Measurements from ENCODE around the gene CHAD. TPM values are rescaled to one million over a fixed set of nuclear protein-coding genes. Genes with fewer than 3 reads are reported as not detected.

Gene CHAD
- total and polyA plus RNA-seq, 2 of the 13 experiments (the other 11 are each of a cell fraction or from before 2014, with no cell fraction given): 1.4 TPM; not detected in 1

DNA sequence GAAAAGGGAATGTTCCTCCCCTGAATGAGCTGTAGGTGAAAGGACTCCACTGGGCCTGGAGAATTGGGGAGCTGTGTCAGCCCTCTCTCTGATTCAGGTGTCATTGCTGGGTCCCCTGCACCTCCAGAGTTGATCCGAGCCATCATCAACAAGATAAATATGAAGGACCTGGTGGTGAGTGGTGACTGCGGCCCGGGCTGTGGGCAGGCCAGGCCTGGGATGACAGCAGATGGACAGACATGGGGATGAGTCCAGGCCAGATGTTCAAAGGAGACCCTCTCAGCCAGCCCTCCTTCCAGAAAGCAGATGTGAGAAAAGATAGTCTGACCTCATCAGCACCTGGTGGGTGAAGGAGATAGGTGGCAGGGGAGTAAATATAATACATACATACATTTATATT, 4.6 kb downstream of the CHAD start:
- Histone ChIP-seq H3K4me1 (ENCODE audit: insufficient read depth, low read length) (peaks cover 7% of the 10 kb centered on the region), H3K27ac (ENCODE audit: extremely low read length, insufficient read depth, low read length) (no peak overlapping the region), H3K79me2 (ENCODE audit: insufficient read depth, low read length) (no peaks in the 10 kb centered on the region), H3K4me2 (ENCODE audit: low read depth, low read length) (no peak overlapping the region), H2AFZ (ENCODE audit: low read length) (no peak overlapping the region), H3K36me3 (replicated peaks in 1 of 2; ENCODE audit: control insufficient read depth in 1 of 2, insufficient read depth in 2 of 2, low read length in 2 of 2) (peaks cover 7 to 18% of the 10 kb centered on the region in 2 experiments; a peak in 4 of 5 replicates), H3K9ac (ENCODE audit: insufficient read depth, low read depth, low read length) (no peak overlapping the region), H3K4me3 (replicated peaks in 1 of 3; ENCODE audit: insufficient read depth in 1 of 3, low read depth in 2 of 3, low read length in 3 of 3) (no peak overlapping the region), H3K9me3 (ENCODE audit: low read length) (no peaks in the 10 kb centered on the region), H3K27me3 (ENCODE audit: control insufficient read depth in 1 of 2, insufficient read depth in 2 of 2, low read length in 2 of 2) (no peaks in the 10 kb centered on the region), H4K20me1 (ENCODE audit: insufficient read depth, low read length) (no peaks in the 10 kb centered on the region; the same call in 1 of the 2 replicates)
- no peak for FAIRE-seq
- no TSS peak for BruUV-seq (replicated peaks)
- ChIA-PET CTCF (ENCODE audit: low intra/inter-chr PET ratio, low total read pairs) (no interaction called here), POLR2A (no interaction called here)
- intact Hi-C loops (cut with micrococcal nuclease; ENCODE audit: unreplicated experiment) (no loop called here), in situ Hi-C loops (cut with HindIII; ENCODE audit: extremely low pct_ligation_motif_present, low pct_unique_long_range_greater_than_20kb) (no loop called here)
- TF ChIP-seq, protein P1, sequence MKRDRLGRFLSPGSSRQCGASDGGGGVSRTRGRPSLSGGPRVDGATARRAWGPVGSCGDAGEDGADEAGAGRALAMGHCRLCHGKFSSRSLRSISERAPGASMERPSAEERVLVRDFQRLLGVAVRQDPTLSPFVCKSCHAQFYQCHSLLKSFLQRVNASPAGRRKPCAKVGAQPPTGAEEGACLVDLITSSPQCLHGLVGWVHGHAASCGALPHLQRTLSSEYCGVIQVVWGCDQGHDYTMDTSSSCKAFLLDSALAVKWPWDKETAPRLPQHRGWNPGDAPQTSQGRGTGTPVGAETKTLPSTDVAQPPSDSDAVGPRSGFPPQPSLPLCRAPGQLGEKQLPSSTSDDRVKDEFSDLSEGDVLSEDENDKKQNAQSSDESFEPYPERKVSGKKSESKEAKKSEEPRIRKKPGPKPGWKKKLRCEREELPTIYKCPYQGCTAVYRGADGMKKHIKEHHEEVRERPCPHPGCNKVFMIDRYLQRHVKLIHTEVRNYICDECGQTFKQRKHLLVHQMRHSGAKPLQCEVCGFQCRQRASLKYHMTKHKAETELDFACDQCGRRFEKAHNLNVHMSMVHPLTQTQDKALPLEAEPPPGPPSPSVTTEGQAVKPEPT (CRISPR knock-in tag; IDR thresholded peaks at IDR 0.05; ENCODE audit: low read depth): no peak
- no peak for TF ChIP-seq NONO (IDR thresholded peaks at IDR 0.05)
- TF ChIP-seq NONO (CRISPR knock-in tag; conservative IDR thresholded peaks at IDR 0.05): no peak
- no peak for TF ChIP-seq ZNF746 (CRISPR knock-in tag; IDR thresholded peaks at IDR 0.05)
- TF ChIP-seq, protein P2, sequence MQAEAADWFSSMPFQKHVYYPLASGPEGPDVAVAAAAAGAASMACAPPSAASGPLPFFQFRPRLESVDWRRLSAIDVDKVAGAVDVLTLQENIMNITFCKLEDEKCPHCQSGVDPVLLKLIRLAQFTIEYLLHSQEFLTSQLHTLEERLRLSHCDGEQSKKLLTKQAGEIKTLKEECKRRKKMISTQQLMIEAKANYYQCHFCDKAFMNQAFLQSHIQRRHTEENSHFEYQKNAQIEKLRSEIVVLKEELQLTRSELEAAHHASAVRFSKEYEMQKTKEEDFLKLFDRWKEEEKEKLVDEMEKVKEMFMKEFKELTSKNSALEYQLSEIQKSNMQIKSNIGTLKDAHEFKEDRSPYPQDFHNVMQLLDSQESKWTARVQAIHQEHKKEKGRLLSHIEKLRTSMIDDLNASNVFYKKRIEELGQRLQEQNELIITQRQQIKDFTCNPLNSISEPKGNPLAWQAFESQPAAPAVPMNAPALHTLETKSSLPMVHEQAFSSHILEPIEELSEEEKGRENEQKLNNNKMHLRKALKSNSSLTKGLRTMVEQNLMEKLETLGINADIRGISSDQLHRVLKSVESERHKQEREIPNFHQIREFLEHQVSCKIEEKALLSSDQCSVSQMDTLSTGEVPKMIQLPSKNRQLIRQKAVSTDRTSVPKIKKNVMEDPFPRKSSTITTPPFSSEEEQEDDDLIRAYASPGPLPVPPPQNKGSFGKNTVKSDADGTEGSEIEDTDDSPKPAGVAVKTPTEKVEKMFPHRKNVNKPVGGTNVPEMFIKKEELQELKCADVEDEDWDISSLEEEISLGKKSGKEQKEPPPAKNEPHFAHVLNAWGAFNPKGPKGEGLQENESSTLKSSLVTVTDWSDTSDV (CRISPR knock-in tag; IDR thresholded peaks at IDR 0.05): no peak
- TF ChIP-seq RXRB (CRISPR knock-in tag; IDR thresholded peaks at IDR 0.05; ENCODE audit: borderline replicate concordance): no peak
- TF ChIP-seq ETV5 (CRISPR knock-in tag; IDR thresholded peaks at IDR 0.05; ENCODE audit: borderline replicate concordance): no peak
- TF ChIP-seq ZNF124 (CRISPR knock-in tag; IDR thresholded peaks at IDR 0.05): no peak
- no peak for TF ChIP-seq CREB1 (IDR thresholded peaks at IDR 0.05)
- TF ChIP-seq CREB1 (CRISPR knock-in tag; IDR thresholded peaks at IDR 0.05): no peak
- TF ChIP-seq, protein P3, sequence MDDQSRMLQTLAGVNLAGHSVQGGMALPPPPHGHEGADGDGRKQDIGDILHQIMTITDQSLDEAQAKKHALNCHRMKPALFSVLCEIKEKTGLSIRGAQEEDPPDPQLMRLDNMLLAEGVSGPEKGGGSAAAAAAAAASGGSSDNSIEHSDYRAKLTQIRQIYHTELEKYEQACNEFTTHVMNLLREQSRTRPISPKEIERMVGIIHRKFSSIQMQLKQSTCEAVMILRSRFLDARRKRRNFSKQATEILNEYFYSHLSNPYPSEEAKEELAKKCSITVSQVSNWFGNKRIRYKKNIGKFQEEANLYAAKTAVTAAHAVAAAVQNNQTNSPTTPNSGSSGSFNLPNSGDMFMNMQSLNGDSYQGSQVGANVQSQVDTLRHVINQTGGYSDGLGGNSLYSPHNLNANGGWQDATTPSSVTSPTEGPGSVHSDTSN (CRISPR knock-in tag; IDR thresholded peaks at IDR 0.05; ENCODE audit: borderline replicate concordance): no peak
- TF ChIP-seq TCF12 (IDR thresholded peaks at IDR 0.05): no peak
- no peak for TF ChIP-seq TCF12 (CRISPR knock-in tag; IDR thresholded peaks at IDR 0.05)
- 100% methylated on average over 3 of the region's 3 CpGs for WGBS (ENCODE audit: low lambda C conversion rate)
- no peak for ATAC-seq
- no peak for DNase-seq (ENCODE audit: low spot score)
